ENCODE measurements around the gene FBXL7. TPM values are rescaled to one million over a fixed set of nuclear protein-coding genes. Genes with fewer than 3 reads are reported as not detected.

The FBXL7 gene
- total and polyA plus RNA-seq, 2 donors (not counting 1 experiment from before 2014, with no cell fraction given) = not detected

- H3K9ac ChIP-seq (ENCODE audit: low read length) = no peak overlapping the region
- intact Hi-C loops (cut with micrococcal nuclease) = no loop called here
- ATAC-seq (ENCODE audit: low read depth) (no peak), DNase-seq (no peak)
- no peak overlapping the region for H3K4me2 ChIP-seq (replicated peaks; ENCODE audit: low read depth, low read length, poor library complexity, severe bottlenecking)
- POLR2A ChIA-PET = no interaction called here
- no peaks in the 10 kb centered on the region for H3K79me2 ChIP-seq (ENCODE audit: control insufficient read depth, insufficient read depth, low read length)
- no peaks in the 10 kb centered on the region for H3K27me3 ChIP-seq (replicated peaks in 1 of 4; ENCODE audit: control extremely low read depth in 1 of 4, control insufficient read depth in 3 of 4, insufficient read depth in 4 of 4, low read length in 3 of 4)
- no peaks in the 10 kb centered on the region for H3K36me3 ChIP-seq (replicated peaks in 1 of 2; ENCODE audit: control extremely low read depth in 1 of 2, control insufficient read depth in 1 of 2, extremely low read depth in 1 of 2, insufficient read depth in 2 of 2, low read length in 1 of 2)
- 94% methylated on average over 6 of the region's 6 CpGs for WGBS (ENCODE audit: insufficient coverage)
- CTCF ChIA-PET = no interaction called here
- no peak overlapping the region for H3K27ac Mint-ChIP-seq
- H3K4me1 Mint-ChIP-seq = no peaks in the 10 kb centered on the region
- no peak overlapping the region for H2AFZ ChIP-seq (ENCODE audit: insufficient read depth, low read depth, low read length, poor library complexity, severe bottlenecking)
- TF ChIP-seq EZH2 (IDR thresholded peaks at IDR 0.05; ENCODE audit: borderline replicate concordance, insufficient read depth, low read depth, low read length, poor library complexity, severe bottlenecking) = no peak
- TF ChIP-seq CTCF (IDR thresholded peaks at IDR 0.05) = no peak
- H4K20me1 ChIP-seq (ENCODE audit: control insufficient read depth, insufficient read depth, low read length, poor library complexity, severe bottlenecking) = no peaks in the 10 kb centered on the region
- no peaks in the 10 kb centered on the region for H3K27me3 Mint-ChIP-seq
- H3K4me3 Mint-ChIP-seq = no peak overlapping the region
- no peak overlapping the region for H3K4me3 ChIP-seq (ENCODE audit: control extremely low read depth in 1 of 5, extremely low read depth in 1 of 5, insufficient read depth in 1 of 5, low read depth in 2 of 5, low read length in 4 of 5)
- peaks cover 0 to 3% (median 0%) of the 10 kb centered on the region in 3 donors for H3K9me3 ChIP-seq (ENCODE audit: control extremely low read depth in 1 of 3, control insufficient read depth in 2 of 3, insufficient read depth in 1 of 3, low read length in 2 of 3)
- peaks cover 7% of the 10 kb centered on the region for H3K9me3 Mint-ChIP-seq (ENCODE audit: insufficient read depth)
- H3K4me1 ChIP-seq (ENCODE audit: control insufficient read depth in 2 of 2, insufficient read depth in 2 of 2, low read length in 2 of 2) = no peaks in the 10 kb centered on the region
- no peak overlapping the region for H3K27ac ChIP-seq (ENCODE audit: low read length in 2 of 2)
Measured at GRCh38 chr5:15898641-15899040, 398.7 kb downstream of the FBXL7 start.

- no peak overlapping the region for H3K4me2 ChIP-seq (replicated peaks; ENCODE audit: low read depth, low read length, poor library complexity, severe bottlenecking)
- POLR2A ChIA-PET = no interaction called here
- H3K27me3 ChIP-seq (replicated peaks in 1 of 4; ENCODE audit: control extremely low read depth in 1 of 4, control insufficient read depth in 3 of 4, insufficient read depth in 4 of 4, low read length in 3 of 4) = no peaks in the 10 kb centered on the region
- H3K9ac ChIP-seq (ENCODE audit: low read length) = no peak overlapping the region
- H3K27ac Mint-ChIP-seq = no peak overlapping the region
- no peak for TF ChIP-seq EZH2 (IDR thresholded peaks at IDR 0.05; ENCODE audit: borderline replicate concordance, insufficient read depth, low read depth, low read length, poor library complexity, severe bottlenecking)
- TF ChIP-seq CTCF (IDR thresholded peaks at IDR 0.05) = no peak
- H2AFZ ChIP-seq (ENCODE audit: insufficient read depth, low read depth, low read length, poor library complexity, severe bottlenecking) = no peak overlapping the region
- H3K27me3 Mint-ChIP-seq = no peaks in the 10 kb centered on the region
- no peak overlapping the region for H3K4me3 ChIP-seq (ENCODE audit: control extremely low read depth in 1 of 5, extremely low read depth in 1 of 5, insufficient read depth in 1 of 5, low read depth in 2 of 5, low read length in 4 of 5)
- H3K9me3 Mint-ChIP-seq (ENCODE audit: insufficient read depth) = peaks cover 5% of the 10 kb centered on the region
- no peak for DNase-seq
- H3K36me3 ChIP-seq (replicated peaks in 1 of 2; ENCODE audit: control extremely low read depth in 1 of 2, control insufficient read depth in 1 of 2, extremely low read depth in 1 of 2, insufficient read depth in 2 of 2, low read length in 1 of 2) = no peaks in the 10 kb centered on the region
- CTCF ChIA-PET = interaction anchor here (0.7 kb wide), 1 partner anchor 268 kb away, joined by 5 read pairs; no protein-coding TSS in a partner anchor
- no CpG with 5 or more reads among the region's 1 CpG for WGBS (ENCODE audit: insufficient coverage)
- ATAC-seq (ENCODE audit: low read depth) = no peak
- H3K4me3 Mint-ChIP-seq = no peak overlapping the region
- no peaks in the 10 kb centered on the region for H3K4me1 ChIP-seq (ENCODE audit: control insufficient read depth in 2 of 2, insufficient read depth in 2 of 2, low read length in 2 of 2)
- intact Hi-C loops (cut with micrococcal nuclease) = no loop called here
- H3K79me2 ChIP-seq (ENCODE audit: control insufficient read depth, insufficient read depth, low read length) = no peaks in the 10 kb centered on the region
- H4K20me1 ChIP-seq (ENCODE audit: control insufficient read depth, insufficient read depth, low read length, poor library complexity, severe bottlenecking) = no peaks in the 10 kb centered on the region
- no peak overlapping the region for H3K27ac ChIP-seq (ENCODE audit: low read length in 2 of 2)
- peaks cover 0 to 3% (median 0%) of the 10 kb centered on the region in 3 donors for H3K9me3 ChIP-seq (ENCODE audit: control extremely low read depth in 1 of 3, control insufficient read depth in 2 of 3, insufficient read depth in 1 of 3, low read length in 2 of 3)
- no peaks in the 10 kb centered on the region for H3K4me1 Mint-ChIP-seq
Measured at GRCh38 chr5:15899481-15899880, 399.5 kb downstream of the FBXL7 start.

Measured in B cell (primary cell).